A549 (cell line): ENCODE data around the gene SOD2. TPM values are rescaled to one million over a fixed set of nuclear protein-coding genes. Genes with fewer than 3 reads are reported as not detected.

Source experiments
- ATAC-seq, 2 experiments: fragments of 200-7000 bp in 1 of 2; fragments of >200 bp in 1 of 2; cut with Nextera tagmentation in 1 of 2; cut with Tn5 transposase in 1 of 2; 3 replicates each; pipeline versions ENCODE4 v1.8.0 to v1.9.1; 2018 to 2020; ENCODE audit warnings: mild to moderate bottlenecking in 1 of 2, moderate library complexity in 1 of 2
- CTCF ChIA-PET: fragments of 300-600 bp; sonication (Branson Sonifier 250); formaldehyde crosslinking; extraction: SDS; loops from one replicate; lab custom pipeline; 2021; ENCODE audit warnings: antibody characterized with exemption, inconsistent platforms; lab: Yijun Ruan, JAX
- POLR2A ChIA-PET: fragments of 350-600 bp; formaldehyde crosslinking; extraction: SDS; loops from one replicate; lab custom pipeline; 2021; ENCODE audit warnings: antibody characterized with exemption, inconsistent platforms; lab: Yijun Ruan, JAX
- DNase-seq, 2 experiments: peaks; one replicate each; pipeline versions ENCODE4 v3.0.0 to v3.0.0-alpha.2; 2011 to 2016; ENCODE audit warnings: low read depth in 1 of 2, low spot score in 1 of 2
- FAIRE-seq: peaks from 2 replicates; lab custom pipeline; 2011; peaks lifted over from hg19 to GRCh38; lab: Jason Lieb, UNC
- H3K27ac ChIP-seq, 2 experiments: fragments of >200 bp; sonication (Bioruptor Twin); formaldehyde crosslinking; 3 replicates each; pipeline ENCODE4 v1.5.1; 2016 to 2017
- H3K4me1 ChIP-seq: fragments of >200 bp; sonication (Bioruptor Twin); formaldehyde crosslinking; 3 replicates; pipeline ENCODE4 v1.6.1; 2016
- H3K4me2 ChIP-seq: fragments of >200 bp; sonication (Bioruptor Twin); formaldehyde crosslinking; 3 replicates; pipeline ENCODE4 v1.6.1; 2016
- H3K4me3 ChIP-seq: fragments of >200 bp; sonication (Bioruptor Twin); formaldehyde crosslinking; 3 replicates; pipeline ENCODE4 v1.5.1; 2016
- H3K9me3 ChIP-seq: fragments of >200 bp; sonication (Bioruptor Twin); formaldehyde crosslinking; 3 replicates; pipeline ENCODE4 v1.6.1; 2016
- ATOH8 ChIP-seq: fragments of 250-450 bp; sonication (Bioruptor Pico); IDR thresholded peaks from 2 replicates; pipeline ENCODE4 v1.5.0; 2020; ENCODE audit warnings: low read depth, mild to moderate bottlenecking, moderate library complexity
- CHD2 ChIP-seq: fragments of 150-350 bp; IDR thresholded peaks from 2 replicates; pipeline ENCODE4 v1.6.1; 2014; ENCODE audit warnings: low read length; ENCODE audit not compliant: partially characterized antibody
- CHD4 ChIP-seq: fragments of 200-600 bp; sonication (generic); IDR thresholded peaks from 2 replicates; pipeline ENCODE4 v1.6.1; 2016; ENCODE audit warnings: antibody characterized with exemption, mild to moderate bottlenecking, borderline replicate concordance
- E2F6 ChIP-seq: IDR thresholded peaks from 2 replicates; pipeline ENCODE4 v1.6.1; 2012; ENCODE audit warnings: low read depth, borderline replicate concordance
- EHMT2 ChIP-seq: fragments of 200-600 bp; sonication (generic); IDR thresholded peaks from 2 replicates; pipeline ENCODE4 v1.6.1; 2016; ENCODE audit warnings: antibody characterized with exemption, low read depth, mild to moderate bottlenecking, moderate library complexity
- ESRRA ChIP-seq: fragments of 150-350 bp; IDR thresholded peaks from 2 replicates; pipeline ENCODE4 v1.6.1; 2014; ENCODE audit warnings: mild to moderate bottlenecking, low read length, borderline replicate concordance
- FOSB ChIP-seq: fragments of 250-450 bp; sonication (Bioruptor Pico); IDR thresholded peaks from 2 replicates; pipeline ENCODE4 v1.5.0; 2020; ENCODE audit warnings: mild to moderate bottlenecking, moderate library complexity
- GATA3 ChIP-seq: IDR thresholded peaks from 2 replicates; pipeline ENCODE4 v1.6.1; 2012; ENCODE audit warnings: borderline replicate concordance
- HES2 ChIP-seq: fragments of >200 bp; sonication (Bioruptor Twin); formaldehyde crosslinking; IDR thresholded peaks from 2 replicates; pipeline ENCODE4 v1.6.1; 2016
- HOXA7 ChIP-seq: fragments of 250-450 bp; sonication (Bioruptor Pico); IDR thresholded peaks from 2 replicates; pipeline ENCODE4 v1.5.0; 2020; ENCODE audit warnings: mild to moderate bottlenecking, moderate library complexity
- MAZ ChIP-seq: fragments of 150-350 bp; IDR thresholded peaks from 2 replicates; pipeline ENCODE4 v1.6.1; 2014; ENCODE audit warnings: antibody characterized with exemption, low read depth, low read length, borderline replicate concordance
- NFE2L2 ChIP-seq: fragments of 150-350 bp; conservative IDR thresholded peaks from 2 replicates; pipeline ENCODE4 v1.6.1; 2014; ENCODE audit warnings: low read length
- NPAS2 ChIP-seq: fragments of 250-450 bp; sonication (Bioruptor Pico); IDR thresholded peaks from 2 replicates; pipeline ENCODE4 v1.8.0; 2022; ENCODE audit warnings: mild to moderate bottlenecking, moderate library complexity, borderline replicate concordance
- NR3C1 ChIP-seq: fragments of >200 bp; sonication (Bioruptor Twin); formaldehyde crosslinking; IDR thresholded peaks from 3 replicates; pipeline ENCODE4 v1.6.1; 2017
- PHF8 ChIP-seq: fragments of 200-600 bp; sonication (generic); IDR thresholded peaks from 2 replicates; pipeline ENCODE4 v1.6.1; 2016; ENCODE audit warnings: low read depth, mild to moderate bottlenecking, antibody characterized with exemption, moderate library complexity, borderline replicate concordance
- POLR2AphosphoS2 ChIP-seq: conservative IDR thresholded peaks from 2 replicates; pipeline ENCODE4 v1.6.1; 2012; ENCODE audit warnings: low read length, improper control_type of control experiment, inconsistent platforms
- RNF2 ChIP-seq: fragments of 200-600 bp; sonication (generic); IDR thresholded peaks from 2 replicates; pipeline ENCODE4 v1.6.1; 2016; ENCODE audit warnings: low read depth, mild to moderate bottlenecking, antibody characterized with exemption, moderate library complexity, borderline replicate concordance
- SMC3 ChIP-seq: fragments of >200 bp; sonication (Bioruptor Twin); formaldehyde crosslinking; IDR thresholded peaks from 3 replicates; pipeline ENCODE4 v1.6.1; 2018; ENCODE audit warnings: inconsistent platforms
- SREBF2 ChIP-seq: fragments of 450-650 bp; IDR thresholded peaks from 2 replicates; pipeline ENCODE4 v1.6.1; 2014; ENCODE audit warnings: mild to moderate bottlenecking, moderate library complexity
- TFCP2L1 ChIP-seq: fragments of 250-450 bp; sonication (Bioruptor Pico); IDR thresholded peaks from 2 replicates; pipeline ENCODE4 v1.5.0; 2021; ENCODE audit warnings: mild to moderate bottlenecking
- USF2 ChIP-seq: fragments of 450-650 bp; IDR thresholded peaks from 2 replicates; pipeline ENCODE4 v1.6.1; 2014; ENCODE audit warnings: antibody characterized with exemption
- ZSCAN20 ChIP-seq: fragments of 250-450 bp; sonication (Bioruptor Pico); IDR thresholded peaks from 2 replicates; pipeline ENCODE4 v1.8.0; 2022; ENCODE audit warnings: mild to moderate bottlenecking, moderate library complexity
- whole genome bisulfite sequencing: methylation state at CpG from one replicate; pipeline ENCODE4 v1.1.6; 2017; ENCODE audit errors: missing lambda C conversion rate; 5-methylcytosine and 5-hydroxymethylcytosine counted together
- polyA plus RNA-seq, 4 experiments: library from polyadenylated mRNA; depleted of rRNA in 3 of 4; stranded (reverse); fragments of >200 nt; fragmentation: RNase III in 1 of 4; extraction: RNeasy Plus Mini Kit Qiagen cat#74134 plus additional on column Dnase treatment in 1 of 4; gene quantifications; 2 replicates in 3 of 4; 3 replicates in 1 of 4; pipeline ENCODE4 v1.2.3, GENCODE V29; 2011 to 2017
- TF ChIP-seq, protein P1 (sequence below): fragments of 150-350 bp; IDR thresholded peaks from 2 replicates; pipeline ENCODE4 v1.6.1; 2014; ENCODE audit warnings: low read depth, mild to moderate bottlenecking, low read length
- TF ChIP-seq, protein P2 (sequence below): IDR thresholded peaks from 2 replicates; pipeline ENCODE4 v1.6.1; 2012
- TF ChIP-seq, protein P3 (sequence below): fragments of 250-450 bp; sonication (Bioruptor Pico); IDR thresholded peaks from 2 replicates; pipeline ENCODE4 v1.5.0; 2021; ENCODE audit warnings: mild to moderate bottlenecking, moderate library complexity, borderline replicate concordance

Gene SOD2
- polyA plus RNA-seq, 2 of the 4 experiments (the other 2 are of a cell fraction), result 34.8 to 81.0 TPM

GRCh38 chr6:159687341-159687740, 5.7 kb downstream of the SOD2 start:
- FAIRE-seq, result no peak
- Histone ChIP-seq H3K27ac (no peak overlapping the region), H3K4me1 (peaks cover 12% of the 10 kb centered on the region; the same call in 2 of the 3 replicates), H3K4me3 (no peak overlapping the region), H3K9me3 (no peaks in the 10 kb centered on the region), H3K4me2 (no peak overlapping the region)
- WGBS, result 89% methylated on average over 9 of the region's 9 CpGs
- ChIA-PET POLR2A (no interaction called here), CTCF (no interaction called here)
- TF ChIP-seq SREBF2 (no peak), HES2 (no peak)
- TF ChIP-seq, all 56 proteins: peak for 0
- ATAC-seq (no peak), DNase-seq (no peak)

- H3K27ac ChIP-seq, result no peak overlapping the region
- no peaks in the 10 kb centered on the region for H3K9me3 ChIP-seq
- CTCF ChIA-PET, result interaction anchor here (1.4 kb wide), 1 partner anchor 26 kb away, joined by 3 read pairs; no protein-coding TSS in a partner anchor
- no peak overlapping the region for H3K4me2 ChIP-seq
- no peak for TF ChIP-seq NPAS2 (CRISPR knock-in tag)
- TF ChIP-seq, all 56 proteins: peak for 0
- no peak overlapping the region for H3K4me3 ChIP-seq
- 87% methylated on average over 3 of the region's 3 CpGs for WGBS
- FAIRE-seq (no peak), ATAC-seq (no peak), DNase-seq (no peak)
- POLR2A ChIA-PET, result no interaction called here
- H3K4me1 ChIP-seq, result peaks cover 6% of the 10 kb centered on the region; the same call in 2 of the 3 replicates
Measured at GRCh38 chr6:159686703-159687102, 6.3 kb downstream of the SOD2 start.

DNA sequence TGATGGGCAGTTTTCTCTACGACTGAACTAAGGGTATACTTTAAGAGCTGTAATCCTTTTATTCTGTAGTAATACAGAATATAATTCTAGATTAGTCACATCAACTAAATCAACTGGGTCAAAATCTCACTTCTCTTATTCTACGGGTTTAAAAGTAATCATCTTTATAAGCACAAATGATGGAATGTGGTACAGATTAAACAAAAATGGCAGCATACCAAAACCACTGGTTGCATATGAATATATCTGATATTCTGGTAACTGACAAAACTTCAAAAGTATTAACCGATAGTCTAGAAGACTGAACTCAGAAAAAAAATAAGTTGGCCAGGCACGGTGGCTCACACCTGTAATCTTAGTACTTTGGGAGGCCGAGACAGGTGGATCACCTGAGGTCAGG, 7.0 kb downstream of the SOD2 start:
- peaks cover 3% of the 10 kb centered on the region; the same call in 1 of the 3 replicates for H3K4me1 ChIP-seq
- H3K4me3 ChIP-seq, result no peak overlapping the region
- H3K4me2 ChIP-seq, result no peak overlapping the region
- CTCF ChIA-PET, result interaction anchor here (0.6 to 1.4 kb wide), 3 partner anchors 14 to 193 kb away, joined by 3 read pairs; no protein-coding TSS in a partner anchor
- WGBS, result 96% methylated on average over 5 of the region's 5 CpGs
- H3K9me3 ChIP-seq, result no peaks in the 10 kb centered on the region
- ATAC-seq (no peak), FAIRE-seq (no peak), DNase-seq (no peak)
- POLR2A ChIA-PET, result no interaction called here
- TF ChIP-seq CHD2 (no peak), RNF2 (no peak), PHF8 (no peak), ZSCAN20 (CRISPR knock-in tag) (no peak), CHD4 (no peak), NFE2L2 (no peak), NR3C1 (no peak), USF2 (no peak), GATA3 (no peak), E2F6 (no peak), MAZ (no peak)
- TF ChIP-seq, protein P1, sequence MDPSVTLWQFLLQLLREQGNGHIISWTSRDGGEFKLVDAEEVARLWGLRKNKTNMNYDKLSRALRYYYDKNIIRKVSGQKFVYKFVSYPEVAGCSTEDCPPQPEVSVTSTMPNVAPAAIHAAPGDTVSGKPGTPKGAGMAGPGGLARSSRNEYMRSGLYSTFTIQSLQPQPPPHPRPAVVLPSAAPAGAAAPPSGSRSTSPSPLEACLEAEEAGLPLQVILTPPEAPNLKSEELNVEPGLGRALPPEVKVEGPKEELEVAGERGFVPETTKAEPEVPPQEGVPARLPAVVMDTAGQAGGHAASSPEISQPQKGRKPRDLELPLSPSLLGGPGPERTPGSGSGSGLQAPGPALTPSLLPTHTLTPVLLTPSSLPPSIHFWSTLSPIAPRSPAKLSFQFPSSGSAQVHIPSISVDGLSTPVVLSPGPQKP, result no peak
- no peak overlapping the region for H3K27ac ChIP-seq

DNA sequence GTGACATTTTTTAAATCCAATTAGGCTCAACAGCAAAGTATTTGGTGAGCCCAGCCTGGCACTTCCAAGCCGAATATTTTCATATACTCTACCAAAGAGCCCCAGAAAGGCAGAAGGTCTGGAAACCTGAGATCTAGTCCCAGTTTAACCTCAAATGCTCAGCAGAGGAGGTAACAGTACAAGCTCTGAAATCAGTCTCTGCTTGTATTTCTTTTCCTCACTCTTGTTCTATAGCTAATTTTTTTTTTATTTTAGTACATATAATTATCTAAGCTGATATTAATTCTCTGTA, 9.1 kb downstream of the SOD2 start:
- ATAC-seq (no peak), DNase-seq (no peak), FAIRE-seq (no peak)
- POLR2A ChIA-PET, result no interaction called here
- H3K4me2 ChIP-seq, result no peak overlapping the region
- no peaks in the 10 kb centered on the region for H3K9me3 ChIP-seq
- 94% methylated on average over 1 of the region's 1 CpG for WGBS
- no peak overlapping the region for H3K27ac ChIP-seq
- peaks cover 14% of the 10 kb centered on the region for H3K4me1 ChIP-seq
- CTCF ChIA-PET, result interaction anchor here (1.2 kb wide), 1 partner anchor 36 kb away, joined by 3 read pairs; no protein-coding TSS in a partner anchor
- H3K4me3 ChIP-seq, result no peak overlapping the region
- TF ChIP-seq TFCP2L1 (CRISPR knock-in tag) (no peak), EHMT2 (no peak), ATOH8 (CRISPR knock-in tag) (no peak), SMC3 (no peak), FOSB (CRISPR knock-in tag) (no peak), POLR2AphosphoS2 (no peak), ESRRA (no peak), HOXA7 (CRISPR knock-in tag) (no peak)
- TF ChIP-seq, protein P2, sequence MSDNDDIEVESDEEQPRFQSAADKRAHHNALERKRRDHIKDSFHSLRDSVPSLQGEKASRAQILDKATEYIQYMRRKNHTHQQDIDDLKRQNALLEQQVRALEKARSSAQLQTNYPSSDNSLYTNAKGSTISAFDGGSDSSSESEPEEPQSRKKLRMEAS, result no peak
- TF ChIP-seq, protein P1, result no peak
- TF ChIP-seq, protein P3, sequence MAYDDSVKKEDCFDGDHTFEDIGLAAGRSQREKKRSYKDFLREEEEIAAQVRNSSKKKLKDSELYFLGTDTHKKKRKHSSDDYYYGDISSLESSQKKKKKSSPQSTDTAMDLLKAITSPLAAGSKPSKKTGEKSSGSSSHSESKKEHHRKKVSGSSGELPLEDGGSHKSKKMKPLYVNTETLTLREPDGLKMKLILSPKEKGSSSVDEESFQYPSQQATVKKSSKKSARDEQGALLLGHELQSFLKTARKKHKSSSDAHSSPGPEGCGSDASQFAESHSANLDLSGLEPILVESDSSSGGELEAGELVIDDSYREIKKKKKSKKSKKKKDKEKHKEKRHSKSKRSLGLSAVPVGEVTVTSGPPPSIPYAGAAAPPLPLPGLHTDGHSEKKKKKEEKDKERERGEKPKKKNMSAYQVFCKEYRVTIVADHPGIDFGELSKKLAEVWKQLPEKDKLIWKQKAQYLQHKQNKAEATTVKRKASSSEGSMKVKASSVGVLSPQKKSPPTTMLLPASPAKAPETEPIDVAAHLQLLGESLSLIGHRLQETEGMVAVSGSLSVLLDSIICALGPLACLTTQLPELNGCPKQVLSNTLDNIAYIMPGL, result no peak
